NB4 (cell line): ENCODE data around the gene PLXDC1.

Experiments used
- CTCF ChIP-seq: IDR thresholded peaks from one replicate; pipeline ENCODE4 v1.5.1; 2012; ENCODE audit warnings: low read depth, low read length
- POLR2A ChIP-seq: IDR thresholded peaks from 2 replicates; pipeline ENCODE4 v1.6.1; 2011; ENCODE audit warnings: mild to moderate bottlenecking; ENCODE audit not compliant: insufficient read length; ENCODE audit errors: extremely low read depth

GRCh38 chr17:39028690-39029089, 122.7 kb downstream of the PLXDC1 start:
- TF ChIP-seq POLR2A: no peak
- peak; percentile 7 for TF ChIP-seq CTCF
